ENCODE measurements around the gene IL37.

GRCh38 chr2:112916625-112917247, 5.8 kb downstream of the IL37 start:
- TF ChIP-seq, protein P1, sequence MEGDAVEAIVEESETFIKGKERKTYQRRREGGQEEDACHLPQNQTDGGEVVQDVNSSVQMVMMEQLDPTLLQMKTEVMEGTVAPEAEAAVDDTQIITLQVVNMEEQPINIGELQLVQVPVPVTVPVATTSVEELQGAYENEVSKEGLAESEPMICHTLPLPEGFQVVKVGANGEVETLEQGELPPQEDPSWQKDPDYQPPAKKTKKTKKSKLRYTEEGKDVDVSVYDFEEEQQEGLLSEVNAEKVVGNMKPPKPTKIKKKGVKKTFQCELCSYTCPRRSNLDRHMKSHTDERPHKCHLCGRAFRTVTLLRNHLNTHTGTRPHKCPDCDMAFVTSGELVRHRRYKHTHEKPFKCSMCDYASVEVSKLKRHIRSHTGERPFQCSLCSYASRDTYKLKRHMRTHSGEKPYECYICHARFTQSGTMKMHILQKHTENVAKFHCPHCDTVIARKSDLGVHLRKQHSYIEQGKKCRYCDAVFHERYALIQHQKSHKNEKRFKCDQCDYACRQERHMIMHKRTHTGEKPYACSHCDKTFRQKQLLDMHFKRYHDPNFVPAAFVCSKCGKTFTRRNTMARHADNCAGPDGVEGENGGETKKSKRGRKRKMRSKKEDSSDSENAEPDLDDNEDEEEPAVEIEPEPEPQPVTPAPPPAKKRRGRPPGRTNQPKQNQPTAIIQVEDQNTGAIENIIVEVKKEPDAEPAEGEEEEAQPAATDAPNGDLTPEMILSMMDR (IDR thresholded peaks at IDR 0.05), result no peak
- TF ChIP-seq POLR2A (IDR thresholded peaks at IDR 0.05), result no peak
